Activated T-cell treated with anti-CD3 and anti-CD28 coated beads, Interleukin-2, amount 50 U/mL, for 72 hours (primary cell): ENCODE results near the gene ALAS2. TPM values are rescaled to one million over a fixed set of nuclear protein-coding genes. Genes with fewer than 3 reads are reported as not detected.
A peak's percentile ranks its signal among the peaks of the same experiment; 100 is the strongest.
"Not testable (repeated sequence)": the region's sequence is repeated elsewhere in the genome, so short reads cannot be mapped to it uniquely, and the experiment has no call there.

Experiments
- ATAC-seq, 2 donors: fragments of 150-1000 bp; cut with Tn5 transposase; replicated peaks in 1 of 2; 2 replicates each; pipeline ENCODE4 v1.10.0; 2021; ENCODE audit warnings: moderate library complexity in 2 of 2, mild to moderate bottlenecking in 1 of 2
- DNase-seq, 2 donors: peaks; one replicate each; pipeline ENCODE4 v3.0.0; 2021 to 2022; ENCODE audit warnings: mixed read lengths in 1 of 2
- H3K27ac Mint-ChIP-seq: one replicate; pipeline ENCODE4 v1.8.0; 2022; ENCODE audit warnings: mild to moderate bottlenecking, moderate library complexity, mixed read lengths
- H3K27me3 Mint-ChIP-seq: one replicate; pipeline ENCODE4 v1.8.0; 2022; ENCODE audit warnings: low read depth, mixed read lengths
- H3K36me3 Mint-ChIP-seq, 2 donors: one replicate each; pipeline ENCODE4 v1.8.0; 2022; ENCODE audit warnings: mixed read lengths in 2 of 2, mild to moderate bottlenecking in 1 of 2; ENCODE audit not compliant: insufficient read depth in 2 of 2
- H3K4me1 Mint-ChIP-seq: one replicate; pipeline ENCODE4 v1.8.0; 2022; ENCODE audit warnings: low read depth, mixed read lengths
- H3K4me3 Mint-ChIP-seq, 2 donors: one replicate each; pipeline ENCODE4 v1.8.0; 2022; ENCODE audit warnings: mild to moderate bottlenecking in 2 of 2, mixed read lengths in 2 of 2, moderate library complexity in 2 of 2
- H3K9me3 Mint-ChIP-seq, 2 donors: one replicate each; pipeline ENCODE4 v1.8.0; 2022; ENCODE audit warnings: mixed read lengths in 2 of 2
- total RNA-seq, 2 donors: library from RNA; stranded (reverse); gene quantifications; one replicate each; pipeline ENCODE4 v1.2.3, GENCODE V29; 2022

Gene ALAS2
- not detected for total RNA-seq

GRCh38 chrX:55030271-55031205, at the start of gene ALAS2:
Gene ALAS2, minus strand, starts transcription at chrX:55030977. Its CDS starts 4,977 bp downstream, at chrX:55026000.
- Mint-ChIP-seq H3K9me3 (no peaks in the 10 kb centered on the region), H3K4me3 (no peak within 1 kb of the TSS), H3K27ac (no peak within 1 kb of the TSS), H3K4me1 (no peaks in the 10 kb centered on the region), H3K36me3 (no peaks in the 10 kb centered on the region), H3K27me3 (peaks cover 13% of the 10 kb centered on the region)
- no peak for DNase-seq
- ATAC-seq: no peak

GRCh38 chrX:55074851-55075467, 44.2 kb upstream of the ALAS2 start, which contains the start of gene PAGE2B:
Gene PAGE2B, plus strand, starts transcription at chrX:55075030. Its CDS starts 1,012 bp downstream, at chrX:55076042.
- Mint-ChIP-seq H3K4me1 (no peaks in the 10 kb centered on the region), H3K36me3 (no peaks in the 10 kb centered on the region), H3K27me3 (peaks cover 36% of the 10 kb centered on the region), H3K4me3 (no peak within 1 kb of the TSS), H3K9me3 (no peaks in the 10 kb centered on the region), H3K27ac (no peak within 1 kb of the TSS)
- no peak for DNase-seq
- ATAC-seq: no peak

GRCh38 chrX:55072286-55072685, 41.5 kb upstream of the ALAS2 start:
- ATAC-seq: no peak
- no peaks in the 10 kb centered on the region for H3K36me3 Mint-ChIP-seq
- H3K9me3 Mint-ChIP-seq: no peaks in the 10 kb centered on the region
- no peak overlapping the region for H3K4me3 Mint-ChIP-seq
- no peak for DNase-seq
- H3K27ac Mint-ChIP-seq: no peak overlapping the region
- H3K27me3 Mint-ChIP-seq: peaks cover 46% of the 10 kb centered on the region
- H3K4me1 Mint-ChIP-seq: no peaks in the 10 kb centered on the region

GRCh38 chrX:55067180-55067579, 36.4 kb upstream of the ALAS2 start:
- not testable (repeated sequence) for H3K36me3 Mint-ChIP-seq, ATAC-seq, H3K4me1 Mint-ChIP-seq, H3K4me3 Mint-ChIP-seq, H3K27ac Mint-ChIP-seq, H3K9me3 Mint-ChIP-seq, DNase-seq
- H3K27me3 Mint-ChIP-seq: peaks cover 33% of the 10 kb centered on the region

- H3K27ac Mint-ChIP-seq: peak overlapping the region; percentile 70
- DNase-seq: peak; percentile 16 to 35
These were observed 27.0 kb upstream of the ALAS2 start for GRCh38 chrX:55057675-55058249.

GRCh38 chrX:55056820-55057674, 26.3 kb upstream of the ALAS2 start:
- Mint-ChIP-seq H3K36me3 (peaks cover 0 to 4% of the 10 kb centered on the region in 2 donors), H3K27me3 (peaks cover 10% of the 10 kb centered on the region), H3K4me3 (peak overlapping the region; percentile 70 to 91), H3K9me3 (no peaks in the 10 kb centered on the region), H3K27ac (peak overlapping the region; percentile 70), H3K4me1 (peaks cover 13% of the 10 kb centered on the region)
- DNase-seq: peak in 1 of 2 donors; percentile 15
- ATAC-seq: peak; percentile 39 to 84

More at GRCh38 chrX:55057675-55058249, 27.0 kb upstream of the ALAS2 start:
- H3K4me1 Mint-ChIP-seq: peaks cover 13% of the 10 kb centered on the region
- H3K4me3 Mint-ChIP-seq: peak overlapping the region; percentile 70 to 91
- ATAC-seq: peak; percentile 55 to 67
- H3K36me3 Mint-ChIP-seq: peaks cover 0 to 2% of the 10 kb centered on the region in 2 donors
- no peaks in the 10 kb centered on the region for H3K9me3 Mint-ChIP-seq
- H3K27me3 Mint-ChIP-seq: peaks cover 10% of the 10 kb centered on the region

- H3K4me3 Mint-ChIP-seq, ATAC-seq, H3K9me3 Mint-ChIP-seq, H3K27ac Mint-ChIP-seq, DNase-seq, H3K36me3 Mint-ChIP-seq, H3K4me1 Mint-ChIP-seq: not testable (repeated sequence)
- H3K27me3 Mint-ChIP-seq: peaks cover 15% of the 10 kb centered on the region
These were observed 19.8 kb upstream of the ALAS2 start for GRCh38 chrX:55050599-55050998.

GRCh38 chrX:55041514-55041913, 10.7 kb upstream of the ALAS2 start:
- ATAC-seq: no peak
- Mint-ChIP-seq H3K4me1 (no peaks in the 10 kb centered on the region), H3K27me3 (no peaks in the 10 kb centered on the region), H3K36me3 (no peaks in the 10 kb centered on the region), H3K4me3 (no peak overlapping the region), H3K9me3 (no peaks in the 10 kb centered on the region), H3K27ac (no peak overlapping the region)
- DNase-seq: no peak

- Mint-ChIP-seq H3K27me3 (no peaks in the 10 kb centered on the region), H3K9me3 (no peaks in the 10 kb centered on the region), H3K27ac (no peak overlapping the region), H3K4me1 (no peaks in the 10 kb centered on the region), H3K4me3 (no peak overlapping the region), H3K36me3 (no peaks in the 10 kb centered on the region)
- ATAC-seq (no peak), DNase-seq (no peak)
These were observed 8.7 kb upstream of the ALAS2 start for GRCh38 chrX:55039471-55039870.

GRCh38 chrX:55033429-55033828, 2.7 kb upstream of the ALAS2 start:
- Mint-ChIP-seq H3K36me3 (no peaks in the 10 kb centered on the region), H3K9me3 (no peaks in the 10 kb centered on the region), H3K27me3 (peaks cover 7% of the 10 kb centered on the region), H3K4me1 (no peaks in the 10 kb centered on the region), H3K4me3 (no peak overlapping the region), H3K27ac (no peak overlapping the region)
- ATAC-seq: no peak
- DNase-seq: no peak

- H3K36me3 Mint-ChIP-seq: peaks cover 0 to 2% of the 10 kb centered on the region in 2 donors
- peaks cover 19% of the 10 kb centered on the region for H3K27me3 Mint-ChIP-seq
- H3K27ac Mint-ChIP-seq: no peak overlapping the region
- DNase-seq (no peak), ATAC-seq (no peak)
- no peak overlapping the region for H3K4me3 Mint-ChIP-seq
- no peaks in the 10 kb centered on the region for H3K9me3 Mint-ChIP-seq
- no peaks in the 10 kb centered on the region for H3K4me1 Mint-ChIP-seq
These were observed 1.5 kb downstream of the ALAS2 start for GRCh38 chrX:55029291-55029690.

- DNase-seq: no peak
- Mint-ChIP-seq H3K27me3 (peaks cover 19% of the 10 kb centered on the region), H3K9me3 (no peaks in the 10 kb centered on the region), H3K4me1 (no peaks in the 10 kb centered on the region), H3K27ac (no peak overlapping the region), H3K36me3 (peaks cover 0 to 2% of the 10 kb centered on the region in 2 donors), H3K4me3 (no peak overlapping the region)
- ATAC-seq: no peak
These were observed 2.2 kb downstream of the ALAS2 start for GRCh38 chrX:55028611-55029010.
